Measurements from ENCODE around the gene MBD3.

GRCh38 chr19:1627194-1627593 is 34.5 kb upstream of the MBD3 start:
- TF ChIP-seq CTCF (IDR thresholded peaks at IDR 0.05) (no peak), EP300 (IDR thresholded peaks at IDR 0.05) (no peak), POLR2AphosphoS5 (IDR thresholded peaks at IDR 0.05) (no peak), POLR2A (IDR thresholded peaks at IDR 0.05) (no peak)
